ENCODE results near the gene DRAP1. TPM values are rescaled to one million over a fixed set of nuclear protein-coding genes. Genes with fewer than 3 reads are reported as not detected.

DRAP1 gene
- total and polyA plus RNA-seq, 9 of the 15 experiments (the other 6 are each of a cell fraction or from before 2014, with no cell fraction given): 9.6 to 200 (median 92.9) TPM

- no peak for TF ChIP-seq BDP1 (IDR thresholded peaks at IDR 0.05; ENCODE audit: insufficient read depth, insufficient read length)
- TF ChIP-seq ELK3 (CRISPR knock-in tag; IDR thresholded peaks at IDR 0.05): no peak
- TF ChIP-seq DACH1 (IDR thresholded peaks at IDR 0.05; ENCODE audit: partially characterized antibody): no peak
- TF ChIP-seq KLF16 (IDR thresholded peaks at IDR 0.05): 0 out of 2 replicates have a peak, but pooled peaks have one; percentile 49
- no peak for TF ChIP-seq ZBTB49 (CRISPR knock-in tag; IDR thresholded peaks at IDR 0.05; ENCODE audit: borderline replicate concordance)
- TF ChIP-seq HOMEZ (CRISPR knock-in tag; IDR thresholded peaks at IDR 0.05): no peak
- no peak for TF ChIP-seq SRSF7 (optimal IDR thresholded peaks at IDR 0.05; ENCODE audit: low read depth, low read length)
- TF ChIP-seq GATAD2A (IDR thresholded peaks at IDR 0.05): peak; percentile 44; the same call in 1 of the 2 replicates
- TF ChIP-seq CTCFL (IDR thresholded peaks at IDR 0.05; ENCODE audit: borderline replicate concordance, insufficient read depth, low read depth, low read length, poor library complexity, severe bottlenecking): peak; percentile 80
- TF ChIP-seq KDM2B (CRISPR knock-in tag; IDR thresholded peaks at IDR 0.05): no peak
- no peak for TF ChIP-seq ZNF184 (CRISPR knock-in tag; IDR thresholded peaks at IDR 0.05)
- no peak for TF ChIP-seq ZKSCAN3 (CRISPR knock-in tag; IDR thresholded peaks at IDR 0.05)
- no peak for TF ChIP-seq ZNF175 (CRISPR knock-in tag; IDR thresholded peaks at IDR 0.05; ENCODE audit: low read depth)
- no peak for TF ChIP-seq FOXO4 (CRISPR knock-in tag; IDR thresholded peaks at IDR 0.05)
- TF ChIP-seq PHB (CRISPR knock-in tag; IDR thresholded peaks at IDR 0.05): no peak
- TF ChIP-seq CSDE1 (IDR thresholded peaks at IDR 0.05): no peak
- no peak for TF ChIP-seq ZNF12 (CRISPR knock-in tag; IDR thresholded peaks at IDR 0.05)
- TF ChIP-seq TRIM28 (IDR thresholded peaks at IDR 0.05): no peak
- TF ChIP-seq NR3C1 (CRISPR knock-in tag; IDR thresholded peaks at IDR 0.05): no peak
- no peak for TF ChIP-seq TARDBP (IDR thresholded peaks at IDR 0.05)
- TF ChIP-seq PRPF4 (IDR thresholded peaks at IDR 0.05; ENCODE audit: insufficient read depth, low read depth, low read length, poor library complexity, severe bottlenecking): no peak
- no peak for TF ChIP-seq SMARCA5 (IDR thresholded peaks at IDR 0.05)
- no peak for TF ChIP-seq IRF2 (CRISPR knock-in tag; IDR thresholded peaks at IDR 0.05)
- peak; percentile 35 for TF ChIP-seq NEUROD1 (IDR thresholded peaks at IDR 0.05; ENCODE audit: borderline replicate concordance, low read depth, low read length, partially characterized antibody)
Observed at GRCh38 chr11:65884716-65885092, 34.5 kb upstream of the DRAP1 start (continued).
